Nephron (organoid): ENCODE measurements around the gene PCAT7.
A peak's percentile ranks its signal among the peaks of the same experiment; 100 is the strongest.

ENCODE experiments used
- H3K27ac Mint-ChIP-seq, 3 experiments: 2 replicates each; pipeline ENCODE4 v1.8.0; 2020; ENCODE audit warnings: mixed read lengths in 3 of 3, mild to moderate bottlenecking in 2 of 3, moderate library complexity in 1 of 3
- H3K27me3 Mint-ChIP-seq: 2 replicates; pipeline ENCODE4 v1.8.0; 2021; ENCODE audit warnings: low read depth, mild to moderate bottlenecking, moderate library complexity, mixed read lengths
- H3K36me3 Mint-ChIP-seq: 2 replicates; pipeline ENCODE4 v1.8.0; 2020; ENCODE audit warnings: low read depth, mixed read lengths
- H3K4me1 Mint-ChIP-seq: 2 replicates; pipeline ENCODE4 v1.8.0; 2020; ENCODE audit warnings: mixed read lengths
- H3K4me3 Mint-ChIP-seq, 3 experiments: 2 replicates each; pipeline ENCODE4 v1.8.0; 2020; ENCODE audit warnings: mild to moderate bottlenecking in 3 of 3, mixed read lengths in 3 of 3, moderate library complexity in 2 of 3
- H3K9me3 Mint-ChIP-seq: 2 replicates; pipeline ENCODE4 v1.8.0; 2020; ENCODE audit warnings: mixed read lengths
- CTCF ChIP-seq, 3 experiments: fragments of 200-600 bp; sonication (generic); IDR thresholded peaks; one replicate each; pipeline ENCODE4 v1.5.0; 2021; ENCODE audit warnings: antibody characterized with exemption in 3 of 3; ENCODE audit not compliant: unreplicated experiment in 3 of 3

The PCAT7 gene

DNA sequence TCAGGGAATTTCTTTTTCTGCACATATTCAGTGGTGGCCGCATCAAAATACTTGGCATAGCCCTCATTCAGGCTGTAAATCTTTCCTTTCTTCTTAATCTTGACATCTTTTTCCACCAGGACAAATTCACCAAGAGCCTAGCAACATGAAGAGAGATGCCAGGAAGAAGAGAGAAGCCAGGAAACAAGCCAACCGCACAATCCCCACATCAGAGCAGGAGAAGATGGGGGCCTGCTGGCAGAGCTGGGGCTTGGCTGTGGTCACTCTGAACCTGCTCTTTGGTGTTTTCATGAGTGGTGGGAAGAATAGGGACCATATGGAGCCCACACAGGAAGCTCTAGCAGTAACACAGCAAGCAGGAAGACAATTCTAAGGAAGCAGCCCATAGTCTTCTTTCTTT is 12.4 kb downstream of the PCAT7 start:
- no peaks in the 10 kb centered on the region for H3K9me3 Mint-ChIP-seq
- H3K27me3 Mint-ChIP-seq, result no peaks in the 10 kb centered on the region
- no peaks in the 10 kb centered on the region for H3K4me1 Mint-ChIP-seq
- H3K27ac Mint-ChIP-seq, result no peak overlapping the region
- TF ChIP-seq CTCF (IDR thresholded peaks at IDR 0.05; ENCODE audit: unreplicated experiment in 3 of 3), result no peak
- no peak overlapping the region for H3K4me3 Mint-ChIP-seq
- peaks cover 29% of the 10 kb centered on the region for H3K36me3 Mint-ChIP-seq

DNA sequence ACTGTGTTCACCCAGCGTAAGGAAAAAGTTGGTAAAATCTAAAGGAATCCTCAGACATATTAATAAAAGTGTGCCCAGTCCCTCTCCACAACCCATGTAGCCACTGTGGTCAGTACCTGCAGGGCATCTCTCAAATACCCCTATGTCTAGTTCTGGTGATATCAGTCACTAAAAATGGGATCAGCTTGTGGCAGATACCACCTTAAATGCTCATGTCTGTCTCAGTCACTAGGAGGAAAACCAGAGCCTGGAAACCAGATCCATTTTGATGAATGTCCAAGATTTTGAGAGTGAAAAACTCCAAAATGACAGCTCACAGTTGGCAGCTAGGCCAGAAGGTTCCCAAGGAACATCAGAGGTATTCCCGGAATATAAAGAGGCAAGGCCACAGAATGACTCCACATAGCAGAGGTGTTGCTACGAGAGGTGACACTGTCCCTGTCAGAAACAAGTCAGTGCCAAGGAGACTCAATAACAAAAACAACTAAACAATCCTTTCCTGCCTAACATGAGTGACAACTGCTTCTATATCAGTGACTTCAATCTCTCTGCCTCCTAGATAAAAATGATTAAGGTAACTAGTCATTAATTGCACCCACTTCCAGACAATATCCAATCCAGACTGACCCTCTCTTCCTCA is 13.5 kb downstream of the PCAT7 start:
- Mint-ChIP-seq H3K4me3 (no peak overlapping the region), H3K9me3 (no peaks in the 10 kb centered on the region), H3K27me3 (no peaks in the 10 kb centered on the region), H3K4me1 (no peaks in the 10 kb centered on the region), H3K36me3 (peaks cover 18% of the 10 kb centered on the region), H3K27ac (no peak overlapping the region)
- no peak for TF ChIP-seq CTCF (IDR thresholded peaks at IDR 0.05; ENCODE audit: unreplicated experiment in 3 of 3)

DNA sequence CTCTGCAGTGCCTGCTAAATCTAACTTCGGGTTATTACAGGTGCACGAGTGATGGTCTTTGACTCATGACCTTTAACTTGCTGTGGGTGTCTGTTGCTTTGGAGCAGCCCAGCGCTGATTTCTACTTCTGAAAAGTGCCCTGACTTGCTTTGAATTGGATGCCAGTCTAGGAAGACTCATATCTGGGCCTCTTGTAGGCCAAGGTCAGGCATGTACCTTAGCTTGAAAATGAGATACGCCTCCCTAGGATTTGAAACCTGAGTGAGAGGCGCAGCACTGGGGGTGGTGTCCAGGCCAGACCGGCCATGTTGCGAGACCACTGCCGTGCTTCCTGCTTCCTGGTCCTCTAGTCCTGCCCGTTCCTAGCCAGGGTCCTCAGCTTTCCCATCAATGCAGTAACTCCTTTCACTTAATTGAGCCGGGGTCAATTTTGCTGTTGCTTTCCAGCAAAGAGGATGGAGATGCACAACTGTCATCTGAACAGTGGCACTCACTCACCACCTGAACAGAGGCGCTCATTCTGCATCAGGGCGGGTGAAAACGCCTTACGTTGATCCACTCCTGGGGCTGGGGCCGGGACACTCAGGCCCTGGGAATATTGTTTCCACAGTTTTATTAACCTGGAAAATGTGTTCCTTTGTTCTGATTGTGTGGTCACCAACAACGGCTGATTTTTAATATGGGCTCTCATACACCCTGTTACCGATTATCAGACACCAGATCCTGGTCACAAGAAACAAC is 14.3 kb downstream of the PCAT7 start:
- H3K27ac Mint-ChIP-seq, result no peak overlapping the region
- no peaks in the 10 kb centered on the region for H3K27me3 Mint-ChIP-seq
- no peak for TF ChIP-seq CTCF (IDR thresholded peaks at IDR 0.05; ENCODE audit: unreplicated experiment in 3 of 3)
- H3K9me3 Mint-ChIP-seq, result no peaks in the 10 kb centered on the region
- no peaks in the 10 kb centered on the region for H3K4me1 Mint-ChIP-seq
- H3K36me3 Mint-ChIP-seq, result peaks cover 10% of the 10 kb centered on the region
- H3K4me3 Mint-ChIP-seq, result no peak overlapping the region

DNA sequence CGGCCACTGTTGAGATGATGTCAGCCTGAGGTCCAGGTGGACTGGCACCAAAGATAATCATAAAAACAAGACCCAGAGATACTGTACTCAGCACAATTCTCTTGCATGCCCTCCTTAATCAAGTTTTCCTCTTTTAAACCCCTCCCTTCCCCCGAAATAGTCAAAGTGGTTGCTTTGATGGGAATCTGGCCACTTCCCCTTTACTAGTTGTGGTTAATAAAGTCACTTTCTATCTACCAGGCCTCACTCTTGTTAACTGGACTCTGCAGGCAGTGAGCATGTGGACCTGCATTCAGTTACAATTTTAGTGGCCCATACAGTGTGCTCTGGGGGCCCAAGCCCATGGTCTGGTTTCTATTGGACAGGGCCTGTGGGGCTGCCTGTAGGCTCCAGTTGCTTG is 21.2 kb downstream of the PCAT7 start:
- Mint-ChIP-seq H3K4me1 (peaks cover 7% of the 10 kb centered on the region), H3K27me3 (no peaks in the 10 kb centered on the region), H3K27ac (peak overlapping the region in 1 of 3 experiments; percentile 13), H3K4me3 (no peak overlapping the region), H3K9me3 (no peaks in the 10 kb centered on the region), H3K36me3 (no peaks in the 10 kb centered on the region)
- no peak for TF ChIP-seq CTCF (IDR thresholded peaks at IDR 0.05; ENCODE audit: unreplicated experiment in 3 of 3)

DNA sequence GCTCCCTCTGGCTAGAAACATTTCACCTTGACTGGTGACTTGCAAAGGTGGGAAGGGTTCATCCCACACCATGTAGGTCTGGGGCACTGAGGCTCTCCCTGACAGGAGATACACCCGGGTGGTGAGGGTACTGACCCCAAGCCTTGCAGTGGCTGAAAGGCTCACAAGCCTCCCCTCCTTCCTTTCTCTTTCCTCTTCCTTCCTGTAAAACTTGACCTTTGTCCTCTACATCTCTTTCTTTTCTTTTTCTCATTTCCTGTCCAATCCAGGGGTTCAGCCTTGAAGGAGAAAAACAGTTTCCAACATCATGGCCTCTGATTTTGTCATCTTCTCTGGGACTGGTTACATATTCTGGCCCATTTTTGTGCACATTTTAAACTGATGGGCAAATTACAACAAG is 22.2 kb downstream of the PCAT7 start:
- TF ChIP-seq CTCF (IDR thresholded peaks at IDR 0.05; ENCODE audit: unreplicated experiment in 3 of 3), result no peak
- H3K4me1 Mint-ChIP-seq, result peaks cover 7% of the 10 kb centered on the region
- H3K27me3 Mint-ChIP-seq, result no peaks in the 10 kb centered on the region
- H3K4me3 Mint-ChIP-seq, result no peak overlapping the region
- peak overlapping the region; percentile 11 to 43 (median 30) for H3K27ac Mint-ChIP-seq
- H3K9me3 Mint-ChIP-seq, result no peaks in the 10 kb centered on the region
- H3K36me3 Mint-ChIP-seq, result no peaks in the 10 kb centered on the region

- peaks cover 7% of the 10 kb centered on the region for H3K4me1 Mint-ChIP-seq
- H3K27me3 Mint-ChIP-seq, result no peaks in the 10 kb centered on the region
- H3K9me3 Mint-ChIP-seq, result no peaks in the 10 kb centered on the region
- peak overlapping the region in 1 of 3 experiments; percentile 30 for H3K27ac Mint-ChIP-seq
- no peak for TF ChIP-seq CTCF (IDR thresholded peaks at IDR 0.05; ENCODE audit: unreplicated experiment in 3 of 3)
- no peaks in the 10 kb centered on the region for H3K36me3 Mint-ChIP-seq
- H3K4me3 Mint-ChIP-seq, result no peak overlapping the region
Observed at GRCh38 chr9:94577571-94577970, 22.7 kb downstream of the PCAT7 start.
